AG09319 (cell line): ENCODE data around the gene FEM1B.

ENCODE experiments used
- DNase-seq: peaks from one replicate; pipeline ENCODE4 v3.0.0-alpha.2; 2010; ENCODE audit warnings: low read depth; ENCODE audit errors: extremely low read depth
- TF ChIP-seq, protein P1 (sequence below): IDR thresholded peaks from 2 replicates; pipeline ENCODE4 v1.5.1; 2011; ENCODE audit warnings: low read depth, mild to moderate bottlenecking, inconsistent platforms, low read length, moderate library complexity

The FEM1B gene

DNA sequence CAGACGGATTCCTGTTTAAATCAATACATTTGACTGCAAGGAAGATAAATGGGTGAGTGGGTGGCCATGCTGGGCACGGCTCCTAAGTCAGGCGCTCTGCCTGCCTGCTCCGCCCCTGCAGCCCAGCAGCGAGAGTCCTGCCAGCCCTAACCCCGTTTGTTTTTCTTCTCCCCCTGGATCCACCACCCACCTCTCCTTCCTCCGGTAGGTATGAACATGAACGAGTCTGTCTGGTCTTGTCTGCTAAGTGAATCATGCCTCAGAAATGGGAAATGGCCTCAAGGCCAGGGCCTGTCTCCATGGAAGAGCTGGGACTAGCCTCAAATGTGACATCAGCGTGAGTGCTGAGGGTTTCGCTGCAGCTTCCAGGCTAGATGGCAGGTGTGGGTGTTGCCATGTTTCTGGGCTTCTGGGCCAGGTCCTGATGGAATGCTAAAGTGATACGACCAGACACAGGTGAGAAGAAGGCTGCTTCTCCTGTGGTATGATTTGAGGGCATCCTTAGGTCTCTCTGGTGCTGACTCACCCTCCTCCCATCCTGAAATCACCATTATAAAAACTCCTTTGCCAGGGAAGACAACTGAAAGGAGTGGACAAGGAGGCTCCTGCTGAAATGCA is 5.6 kb upstream of the FEM1B start:
- TF ChIP-seq, protein P1, sequence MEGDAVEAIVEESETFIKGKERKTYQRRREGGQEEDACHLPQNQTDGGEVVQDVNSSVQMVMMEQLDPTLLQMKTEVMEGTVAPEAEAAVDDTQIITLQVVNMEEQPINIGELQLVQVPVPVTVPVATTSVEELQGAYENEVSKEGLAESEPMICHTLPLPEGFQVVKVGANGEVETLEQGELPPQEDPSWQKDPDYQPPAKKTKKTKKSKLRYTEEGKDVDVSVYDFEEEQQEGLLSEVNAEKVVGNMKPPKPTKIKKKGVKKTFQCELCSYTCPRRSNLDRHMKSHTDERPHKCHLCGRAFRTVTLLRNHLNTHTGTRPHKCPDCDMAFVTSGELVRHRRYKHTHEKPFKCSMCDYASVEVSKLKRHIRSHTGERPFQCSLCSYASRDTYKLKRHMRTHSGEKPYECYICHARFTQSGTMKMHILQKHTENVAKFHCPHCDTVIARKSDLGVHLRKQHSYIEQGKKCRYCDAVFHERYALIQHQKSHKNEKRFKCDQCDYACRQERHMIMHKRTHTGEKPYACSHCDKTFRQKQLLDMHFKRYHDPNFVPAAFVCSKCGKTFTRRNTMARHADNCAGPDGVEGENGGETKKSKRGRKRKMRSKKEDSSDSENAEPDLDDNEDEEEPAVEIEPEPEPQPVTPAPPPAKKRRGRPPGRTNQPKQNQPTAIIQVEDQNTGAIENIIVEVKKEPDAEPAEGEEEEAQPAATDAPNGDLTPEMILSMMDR, result no peak
- no peak for DNase-seq

DNA sequence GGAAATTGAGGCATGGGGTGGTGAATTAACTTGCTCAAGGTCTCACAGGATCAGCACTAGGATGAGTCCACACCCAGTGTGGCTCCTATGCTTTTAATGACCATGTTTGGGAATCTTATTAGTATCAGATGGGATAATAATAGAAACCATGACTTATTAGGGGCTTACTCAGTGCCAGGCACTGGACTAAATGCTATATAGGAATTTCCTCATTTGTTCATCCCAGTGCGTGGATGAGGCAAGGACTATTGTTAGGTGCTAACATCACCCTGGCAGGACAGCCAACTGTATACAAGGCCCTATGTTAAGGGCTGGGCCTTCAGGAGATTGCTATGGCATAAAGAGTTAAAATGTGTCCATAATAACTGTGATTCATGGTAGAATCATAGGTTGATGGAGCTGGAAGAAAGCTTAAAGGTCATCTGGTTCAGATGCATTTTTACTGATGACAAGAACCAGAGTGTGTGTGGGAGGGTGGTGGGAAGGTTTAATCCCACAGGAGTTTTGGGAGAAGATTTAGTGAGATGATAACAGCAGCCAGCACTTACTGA is 4.7 kb upstream of the FEM1B start:
- DNase-seq, result no peak
- TF ChIP-seq, protein P1, result no peak

DNA sequence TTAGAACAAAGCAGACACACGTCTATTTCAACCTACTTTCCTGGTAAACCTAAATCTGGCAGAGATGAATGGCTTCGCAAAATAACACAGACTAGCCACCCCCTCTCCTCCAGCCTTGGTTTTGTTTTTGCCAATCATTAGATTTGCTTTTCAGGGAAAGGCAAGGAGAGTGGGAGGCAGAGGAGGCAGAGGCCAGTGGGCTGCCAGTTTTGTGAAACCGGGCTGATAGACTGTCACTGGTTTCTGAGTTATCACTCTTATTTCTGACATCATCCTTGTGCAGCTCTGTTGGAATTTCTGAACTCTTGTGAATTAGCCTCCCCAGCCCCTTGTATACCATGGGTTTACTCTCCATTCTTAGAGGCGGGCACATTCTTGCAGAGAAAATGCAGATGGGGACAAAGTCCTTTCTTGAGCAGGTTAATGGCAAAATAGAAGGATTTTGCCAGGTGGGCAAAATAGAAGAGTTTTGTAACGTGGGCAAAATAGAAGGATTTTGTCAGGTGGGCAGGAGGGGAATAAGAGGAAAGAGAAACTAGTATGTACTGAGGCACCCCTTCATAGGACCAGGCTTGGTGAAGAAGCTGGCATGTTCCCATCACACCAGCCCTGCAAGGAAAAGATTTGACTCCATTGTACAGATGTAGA is 3.2 kb upstream of the FEM1B start:
- DNase-seq, result no peak
- TF ChIP-seq, protein P1, result no peak

DNA sequence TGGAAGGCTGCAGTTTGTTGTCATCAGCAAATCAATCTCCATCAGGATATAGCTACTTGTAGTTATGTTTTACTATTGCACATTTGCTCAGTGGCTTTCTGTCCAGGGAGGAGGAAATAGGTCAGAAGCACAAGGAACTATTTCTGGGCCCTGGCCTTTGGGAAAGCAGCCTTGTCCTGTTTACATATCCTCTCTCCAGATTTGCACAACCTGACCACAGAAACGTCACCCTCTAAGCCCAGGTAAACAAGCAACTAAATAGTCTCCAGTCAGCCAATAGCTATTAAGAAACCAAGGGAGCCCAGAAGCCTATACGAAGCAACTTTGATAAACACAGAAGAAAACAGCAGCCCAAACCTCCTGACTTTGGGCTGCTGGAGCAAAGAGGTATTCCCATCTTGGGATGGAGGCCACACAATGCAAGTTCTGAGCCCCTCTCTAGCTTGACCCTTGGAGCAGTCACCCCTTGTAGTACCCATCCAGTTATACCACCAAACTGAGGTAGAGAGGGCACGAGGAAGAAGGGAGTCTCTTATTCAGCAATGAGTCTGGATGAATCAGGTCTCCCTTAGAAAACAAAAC is 2.3 kb upstream of the FEM1B start:
- TF ChIP-seq, protein P1, result no peak

DNA sequence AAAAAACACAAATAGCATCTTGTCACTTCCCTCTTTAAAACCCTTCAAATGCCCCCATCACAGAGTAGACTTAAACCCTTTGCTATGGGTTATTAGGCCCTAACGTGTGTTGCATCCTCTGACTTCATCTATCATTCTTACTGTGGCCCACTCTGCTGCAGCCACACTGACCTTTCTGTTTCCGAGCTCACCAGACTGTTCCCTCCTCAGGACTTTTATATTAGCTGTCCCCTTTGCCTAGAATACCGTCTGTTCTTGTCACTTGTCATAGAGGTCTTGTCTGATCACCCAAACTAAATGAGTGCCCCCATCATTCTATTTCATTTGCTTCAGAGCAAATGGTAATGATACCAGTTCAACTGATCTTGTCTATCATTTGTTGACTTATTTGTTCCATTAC is 877 bp upstream of the FEM1B start:
- TF ChIP-seq, protein P1, result no peak
- no peak for DNase-seq

More for the DNA sequence above, 2.3 kb upstream of the FEM1B start:
- DNase-seq, result no peak

DNA sequence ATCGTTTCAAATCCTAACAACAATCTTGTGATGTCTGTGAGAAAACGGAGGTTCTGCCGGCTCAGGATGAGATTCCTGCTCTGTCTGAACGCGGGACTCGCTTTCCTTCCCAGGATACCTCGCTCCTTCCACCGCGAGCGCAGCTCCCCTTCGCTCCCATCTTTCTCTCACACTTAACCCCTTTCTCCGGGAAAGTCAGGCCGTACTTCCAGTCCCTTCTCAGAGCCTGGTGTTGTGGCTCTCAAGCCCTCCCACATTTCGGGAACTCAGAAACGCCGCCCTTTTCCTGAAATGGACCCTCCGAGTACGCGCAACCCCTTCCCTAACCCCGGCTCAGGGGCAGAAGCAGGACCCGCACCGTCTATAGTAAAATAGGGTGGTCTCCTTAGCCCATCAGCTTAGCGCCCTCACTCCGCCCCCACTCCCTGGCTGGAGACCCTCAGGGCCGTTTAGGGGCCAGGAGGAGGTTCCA is 378 bp upstream of the FEM1B start:
- TF ChIP-seq, protein P1, result no peak

DNA sequence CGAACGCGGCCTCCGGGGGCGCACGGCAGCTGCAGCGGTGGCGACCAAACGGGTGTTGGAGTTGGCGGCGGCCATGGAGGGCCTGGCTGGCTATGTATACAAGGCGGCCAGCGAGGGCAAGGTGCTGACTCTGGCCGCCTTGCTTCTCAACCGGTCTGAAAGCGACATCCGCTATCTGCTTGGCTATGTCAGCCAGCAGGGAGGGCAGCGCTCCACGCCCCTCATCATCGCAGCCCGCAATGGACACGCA is 725 bp downstream of the FEM1B start:
- TF ChIP-seq, protein P1, result peak; percentile 32
- no peak for DNase-seq

More for the DNA sequence above, 378 bp upstream of the FEM1B start:
- DNase-seq, result no peak
